Uterus (tissue), 2 donors: Measurements from ENCODE around the gene CISD2.

Source experiments
- POLR2A ChIP-seq, 2 donors: fragments of 450-650 bp; IDR thresholded peaks; one replicate each; pipeline ENCODE4 v1.6.1; 2016; ENCODE audit warnings: antibody characterized with exemption in 2 of 2, mild to moderate bottlenecking in 1 of 2, moderate library complexity in 1 of 2
- TF ChIP-seq, protein P1 (sequence below), 4 experiments: fragments of 200-600 bp in 2 of 4; fragments of 450-650 bp in 2 of 4; sonication (generic) in 2 of 4; IDR thresholded peaks; one replicate each; pipeline ENCODE4 v1.5.1; 2016 to 2019; ENCODE audit warnings: antibody characterized with exemption in 4 of 4, mild to moderate bottlenecking in 2 of 4, moderate library complexity in 1 of 4

DNA sequence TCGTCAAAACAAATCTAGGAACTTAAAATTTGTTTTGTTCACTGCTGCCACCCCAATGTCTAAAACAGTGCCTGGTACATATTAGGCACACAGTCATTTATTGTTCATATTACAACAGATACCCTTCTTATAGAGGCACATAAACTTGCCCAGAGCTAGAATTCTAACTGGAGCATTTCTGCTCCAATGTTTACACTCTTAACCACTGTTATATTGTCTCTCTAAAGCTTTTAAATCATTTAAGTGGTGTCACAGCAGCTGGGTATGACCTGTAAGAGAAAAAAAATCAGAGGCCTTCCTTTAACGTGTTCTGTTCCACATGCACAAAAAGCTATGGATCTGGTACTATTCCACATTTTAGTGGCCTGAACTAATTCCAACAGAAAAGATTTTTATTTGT is 44.4 kb upstream of the CISD2 start:
- TF ChIP-seq POLR2A (IDR thresholded peaks at IDR 0.05), result no peak
- TF ChIP-seq, protein P1, sequence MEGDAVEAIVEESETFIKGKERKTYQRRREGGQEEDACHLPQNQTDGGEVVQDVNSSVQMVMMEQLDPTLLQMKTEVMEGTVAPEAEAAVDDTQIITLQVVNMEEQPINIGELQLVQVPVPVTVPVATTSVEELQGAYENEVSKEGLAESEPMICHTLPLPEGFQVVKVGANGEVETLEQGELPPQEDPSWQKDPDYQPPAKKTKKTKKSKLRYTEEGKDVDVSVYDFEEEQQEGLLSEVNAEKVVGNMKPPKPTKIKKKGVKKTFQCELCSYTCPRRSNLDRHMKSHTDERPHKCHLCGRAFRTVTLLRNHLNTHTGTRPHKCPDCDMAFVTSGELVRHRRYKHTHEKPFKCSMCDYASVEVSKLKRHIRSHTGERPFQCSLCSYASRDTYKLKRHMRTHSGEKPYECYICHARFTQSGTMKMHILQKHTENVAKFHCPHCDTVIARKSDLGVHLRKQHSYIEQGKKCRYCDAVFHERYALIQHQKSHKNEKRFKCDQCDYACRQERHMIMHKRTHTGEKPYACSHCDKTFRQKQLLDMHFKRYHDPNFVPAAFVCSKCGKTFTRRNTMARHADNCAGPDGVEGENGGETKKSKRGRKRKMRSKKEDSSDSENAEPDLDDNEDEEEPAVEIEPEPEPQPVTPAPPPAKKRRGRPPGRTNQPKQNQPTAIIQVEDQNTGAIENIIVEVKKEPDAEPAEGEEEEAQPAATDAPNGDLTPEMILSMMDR (IDR thresholded peaks at IDR 0.05), result no peak
